Karpas-422 (cell line): ENCODE data around the gene RESP18. TPM values are rescaled to one million over a fixed set of nuclear protein-coding genes. Genes with fewer than 3 reads are reported as not detected.

Source experiments
- DNase-seq: peaks from one replicate; pipeline ENCODE4 v3.0.0-alpha.2; 2015
- H2AFZ ChIP-seq: fragments of 200-600 bp; sonication (generic); 2 replicates; pipeline ENCODE4 v1.6.1; 2014; ENCODE audit warnings: antibody characterized with exemption, low read length, mixed read lengths
- H3K27ac ChIP-seq: fragments of 200-600 bp; sonication (generic); 2 replicates; pipeline ENCODE4 v1.5.1; 2014; ENCODE audit warnings: mild to moderate bottlenecking, low read length, moderate library complexity
- H3K27me3 ChIP-seq: fragments of 200-600 bp; sonication (generic); 2 replicates; pipeline ENCODE4 v1.6.1; 2014; ENCODE audit warnings: low read length, mixed read lengths
- H3K36me3 ChIP-seq: fragments of 200-600 bp; sonication (generic); 2 replicates; pipeline ENCODE4 v1.6.1; 2014; ENCODE audit warnings: low read length, mixed read lengths; ENCODE audit not compliant: insufficient read depth
- H3K4me1 ChIP-seq: fragments of 200-600 bp; sonication (generic); 2 replicates; pipeline ENCODE4 v1.6.1; 2014; ENCODE audit warnings: mild to moderate bottlenecking, low read length, mixed read lengths
- H3K4me2 ChIP-seq: fragments of 200-600 bp; sonication (generic); 2 replicates; pipeline ENCODE4 v1.6.1; 2014; ENCODE audit warnings: low read length, low read depth, mild to moderate bottlenecking; ENCODE audit not compliant: poor library complexity, severe bottlenecking
- H3K4me3 ChIP-seq: fragments of 200-600 bp; sonication (generic); 2 replicates; pipeline ENCODE4 v1.5.1; 2014; ENCODE audit warnings: mild to moderate bottlenecking, antibody characterized with exemption, low read length, mixed read lengths
- H3K79me2 ChIP-seq: fragments of 200-600 bp; sonication (generic); 2 replicates; pipeline ENCODE4 v1.6.1; 2014; ENCODE audit warnings: mild to moderate bottlenecking, low read length, mixed read lengths
- H3K9ac ChIP-seq: fragments of 200-600 bp; sonication (generic); 2 replicates; pipeline ENCODE4 v1.6.0; 2014; ENCODE audit warnings: low read length
- H3K9me2 ChIP-seq: fragments of 200-600 bp; sonication (generic), shearing (Covaris generic); replicated peaks from 2 replicates; pipeline ENCODE4 v1.6.0; 2014; ENCODE audit warnings: mild to moderate bottlenecking, low read length, moderate library complexity; ENCODE audit not compliant: insufficient read depth
- H3K9me3 ChIP-seq: fragments of 300-700, 200-600 bp; sonication (generic); 2 replicates; pipeline ENCODE4 v1.6.1; 2014; ENCODE audit warnings: low read length, mixed read lengths
- H4K20me1 ChIP-seq: fragments of 200-600 bp; sonication (generic); 2 replicates; pipeline ENCODE4 v1.6.1; 2014; ENCODE audit warnings: mild to moderate bottlenecking, antibody characterized with exemption, low read length, low read depth; ENCODE audit not compliant: insufficient read depth
- total RNA-seq: library from RNA; depleted of rRNA; stranded (reverse); fragments of >200 nt; shearing (Covaris generic); gene quantifications from 2 replicates; pipeline ENCODE4 v1.2.3, GENCODE V29; 2014; ENCODE audit warnings: low replicate concordance

Gene RESP18
- total RNA-seq, 1 experiment from 2014 or later: not detected

DNA sequence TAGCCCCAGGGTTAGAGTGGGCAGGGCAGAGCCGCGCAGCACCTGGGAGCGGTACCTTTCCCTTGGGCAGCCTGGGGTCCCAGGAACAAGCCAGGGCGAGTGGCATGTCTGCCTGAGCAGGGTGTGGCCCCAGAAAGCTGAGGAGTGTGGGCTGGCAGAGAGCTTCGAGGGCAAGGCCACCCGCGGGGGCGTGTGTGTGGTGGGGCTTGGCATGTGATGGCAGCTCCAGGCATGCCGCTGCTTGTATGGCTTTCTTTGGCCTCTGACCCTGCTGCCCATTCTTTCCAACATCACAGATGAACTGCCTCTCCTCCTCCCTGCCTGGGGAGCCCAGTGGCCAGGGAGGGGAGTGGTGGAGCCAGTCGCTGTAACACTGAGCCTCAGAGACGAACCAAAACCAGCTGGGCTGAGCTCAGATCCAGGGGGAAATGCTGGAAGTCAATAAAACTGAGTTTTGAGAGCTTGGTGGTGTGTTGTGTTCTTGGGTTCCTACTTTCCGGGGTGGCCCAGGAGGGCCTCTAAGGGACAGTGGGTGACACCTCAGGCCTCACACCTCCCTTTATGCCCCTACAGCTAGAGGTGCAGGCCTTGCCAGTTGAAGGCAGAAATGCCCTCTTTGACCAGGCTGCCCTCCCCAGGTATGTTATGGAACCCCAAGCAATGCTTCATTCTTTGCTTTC lies 46.0 kb downstream of the RESP18 start:
- Histone ChIP-seq H3K4me3 (no peak overlapping the region), H3K4me2 (no peak overlapping the region), H3K36me3 (no peaks in the 10 kb centered on the region), H3K27me3 (no peaks in the 10 kb centered on the region), H3K27ac (no peak overlapping the region), H3K9me3 (no peaks in the 10 kb centered on the region), H4K20me1 (no peaks in the 10 kb centered on the region), H3K9ac (no peak overlapping the region), H3K9me2 (no peaks in the 10 kb centered on the region), H3K4me1 (no peaks in the 10 kb centered on the region), H3K79me2 (no peaks in the 10 kb centered on the region), H2AFZ (no peak overlapping the region)
- DNase-seq: peak; percentile 45

DNA sequence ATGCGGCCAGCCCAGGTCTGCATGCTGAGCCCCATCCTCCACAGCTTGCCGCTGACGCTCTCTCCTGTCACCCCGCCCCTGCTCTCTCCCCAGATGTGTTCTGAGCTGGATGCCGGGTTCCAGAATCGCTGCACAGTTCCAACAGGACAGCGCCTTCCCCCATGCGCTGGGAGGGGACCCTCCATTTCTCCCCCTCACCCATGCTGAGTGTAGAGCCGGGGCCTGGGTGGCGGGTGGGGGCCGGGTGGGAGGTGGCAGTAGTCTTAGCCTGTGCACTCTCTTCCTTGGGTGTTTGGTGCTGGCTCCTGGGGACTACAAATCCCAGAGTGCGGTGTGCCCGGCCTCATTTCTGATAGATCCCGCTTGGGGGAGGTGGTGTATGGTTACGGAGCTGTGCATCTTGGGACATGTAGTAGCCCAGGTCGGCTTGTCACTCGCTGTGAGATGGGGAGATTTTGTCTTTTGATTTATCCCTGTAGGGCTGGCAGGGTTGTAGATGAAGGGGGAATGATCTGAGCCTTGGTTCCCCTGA lies 46.6 kb downstream of the RESP18 start:
- Histone ChIP-seq H3K9ac (no peak overlapping the region), H3K79me2 (no peaks in the 10 kb centered on the region), H3K36me3 (no peaks in the 10 kb centered on the region; the same call in 1 of the 2 replicates), H4K20me1 (no peaks in the 10 kb centered on the region), H3K27me3 (no peaks in the 10 kb centered on the region), H3K9me2 (no peaks in the 10 kb centered on the region), H3K4me3 (no peak overlapping the region), H3K27ac (no peak overlapping the region), H2AFZ (no peak overlapping the region), H3K9me3 (no peaks in the 10 kb centered on the region), H3K4me1 (peaks cover 1% of the 10 kb centered on the region), H3K4me2 (no peak overlapping the region)
- no peak for DNase-seq

DNA sequence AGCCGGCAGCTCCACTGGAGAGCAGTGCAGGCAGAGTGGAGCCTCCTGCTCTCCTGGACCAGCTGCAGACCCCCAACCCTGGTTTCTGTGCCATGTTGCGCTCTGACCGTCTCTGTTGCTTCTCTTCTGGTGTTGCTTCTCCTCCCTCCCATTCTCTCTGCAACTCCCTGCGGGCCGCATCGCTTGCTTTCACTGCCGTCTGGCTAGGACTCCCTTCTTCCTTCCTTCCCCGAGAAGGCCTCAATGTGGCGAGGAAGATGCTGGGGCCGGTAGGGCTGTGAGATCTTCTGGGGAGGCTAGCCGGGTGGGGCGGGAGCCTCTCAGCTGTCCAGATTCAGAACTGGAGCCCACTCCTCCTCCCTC lies 47.2 kb downstream of the RESP18 start:
- Histone ChIP-seq H3K36me3 (no peaks in the 10 kb centered on the region; the same call in 1 of the 2 replicates), H4K20me1 (no peaks in the 10 kb centered on the region), H3K27me3 (no peaks in the 10 kb centered on the region), H3K9me2 (no peaks in the 10 kb centered on the region), H3K79me2 (no peaks in the 10 kb centered on the region), H3K9ac (no peak overlapping the region), H3K4me1 (peaks cover 7% of the 10 kb centered on the region), H3K27ac (no peak overlapping the region), H3K9me3 (no peaks in the 10 kb centered on the region), H3K4me2 (no peak overlapping the region), H3K4me3 (no peak overlapping the region), H2AFZ (no peak overlapping the region)
- no peak for DNase-seq

DNA sequence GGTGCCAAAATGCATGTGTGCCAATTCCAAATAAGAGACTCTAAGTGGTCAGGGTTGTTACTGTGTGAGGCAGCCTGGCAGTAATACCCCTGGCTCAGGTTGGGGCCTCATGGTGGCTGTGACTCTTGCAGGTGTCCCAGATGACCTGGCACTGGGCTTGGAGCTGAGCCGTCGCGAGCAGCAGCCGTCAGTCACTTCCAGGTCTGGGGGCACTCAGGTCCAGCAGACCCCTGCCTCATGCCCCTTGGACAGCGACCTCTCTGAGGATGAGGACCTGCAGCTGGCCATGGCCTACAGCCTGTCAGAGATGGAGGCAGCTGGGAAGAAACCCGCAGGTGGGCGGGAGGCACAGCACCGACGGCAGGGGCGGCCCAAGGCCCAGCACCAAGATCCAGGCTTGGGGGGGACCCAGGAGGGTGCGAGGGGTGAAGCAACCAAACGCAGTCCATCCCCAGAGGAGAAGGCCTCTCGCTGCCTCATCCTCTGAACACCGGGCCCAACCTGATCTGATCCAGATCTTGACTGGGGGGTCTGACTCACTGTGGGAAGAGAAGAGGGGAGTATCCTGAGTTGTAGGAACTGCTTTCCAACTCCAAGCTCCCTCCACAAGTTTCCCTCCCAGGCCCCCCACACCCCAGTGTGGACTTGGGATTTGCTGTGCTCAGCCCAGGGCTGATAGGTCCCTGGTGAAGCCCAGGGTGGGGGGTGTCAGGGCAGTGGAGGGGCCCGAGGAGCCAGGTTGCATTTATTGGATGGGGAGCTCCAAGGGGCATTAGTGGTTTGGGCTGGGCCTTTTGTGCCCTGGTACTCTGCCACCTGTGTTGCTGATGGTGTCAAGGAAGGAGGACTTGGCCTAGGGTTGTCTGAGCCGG lies 47.8 kb downstream of the RESP18 start:
- no peak for DNase-seq
- no peak overlapping the region for H3K4me2 ChIP-seq
- H4K20me1 ChIP-seq: no peaks in the 10 kb centered on the region
- H3K36me3 ChIP-seq: no peaks in the 10 kb centered on the region; the same call in 1 of the 2 replicates
- no peaks in the 10 kb centered on the region for H3K79me2 ChIP-seq
- H2AFZ ChIP-seq: no peak overlapping the region
- no peaks in the 10 kb centered on the region for H3K27me3 ChIP-seq
- no peak overlapping the region for H3K9ac ChIP-seq
- peaks cover 13% of the 10 kb centered on the region for H3K4me1 ChIP-seq
- H3K27ac ChIP-seq: no peak overlapping the region
- H3K4me3 ChIP-seq: no peak overlapping the region
- H3K9me3 ChIP-seq: no peaks in the 10 kb centered on the region
- no peaks in the 10 kb centered on the region for H3K9me2 ChIP-seq

DNA sequence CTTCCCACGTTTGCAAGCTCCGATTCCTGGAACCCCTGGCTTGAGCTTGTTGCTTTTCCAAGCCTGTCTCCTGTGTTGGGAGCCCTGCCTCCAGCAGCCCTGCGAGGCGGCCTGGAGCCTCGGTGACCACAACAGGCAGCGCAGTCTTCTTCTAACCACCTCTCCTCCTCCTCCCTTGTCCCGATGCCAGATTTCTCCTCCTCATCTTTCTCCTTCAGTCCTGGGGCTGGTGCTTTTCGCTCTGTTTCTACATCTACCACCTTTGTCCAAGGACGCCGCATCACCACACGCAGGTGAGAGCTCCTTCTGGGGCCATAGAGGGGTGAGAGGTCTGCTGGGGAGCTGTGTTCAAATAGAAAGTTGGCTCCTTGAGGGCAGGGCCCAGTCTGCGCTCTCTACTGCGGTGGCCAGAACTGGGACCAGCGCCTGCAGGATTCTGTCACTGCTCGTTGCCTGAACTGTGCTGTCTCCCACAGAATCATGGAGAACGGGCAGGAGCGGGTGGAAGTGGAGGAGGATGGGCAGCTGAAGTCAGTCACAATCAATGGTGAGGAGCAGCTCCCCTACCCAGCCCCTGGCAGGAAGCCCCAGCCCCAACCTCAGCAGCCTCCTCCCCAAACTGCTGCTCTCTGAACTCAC lies 49.5 kb downstream of the RESP18 start:
- no peak overlapping the region for H3K4me2 ChIP-seq
- H3K4me1 ChIP-seq: peaks cover 28% of the 10 kb centered on the region
- H3K79me2 ChIP-seq: no peaks in the 10 kb centered on the region
- no peak overlapping the region for H3K9ac ChIP-seq
- no peak overlapping the region for H2AFZ ChIP-seq
- H4K20me1 ChIP-seq: no peaks in the 10 kb centered on the region
- no peaks in the 10 kb centered on the region for H3K9me3 ChIP-seq
- H3K27me3 ChIP-seq: no peaks in the 10 kb centered on the region
- H3K4me3 ChIP-seq: no peak overlapping the region
- H3K27ac ChIP-seq: no peak overlapping the region
- DNase-seq: no peak
- H3K9me2 ChIP-seq: no peaks in the 10 kb centered on the region
- no peaks in the 10 kb centered on the region; the same call in 1 of the 2 replicates for H3K36me3 ChIP-seq

DNA sequence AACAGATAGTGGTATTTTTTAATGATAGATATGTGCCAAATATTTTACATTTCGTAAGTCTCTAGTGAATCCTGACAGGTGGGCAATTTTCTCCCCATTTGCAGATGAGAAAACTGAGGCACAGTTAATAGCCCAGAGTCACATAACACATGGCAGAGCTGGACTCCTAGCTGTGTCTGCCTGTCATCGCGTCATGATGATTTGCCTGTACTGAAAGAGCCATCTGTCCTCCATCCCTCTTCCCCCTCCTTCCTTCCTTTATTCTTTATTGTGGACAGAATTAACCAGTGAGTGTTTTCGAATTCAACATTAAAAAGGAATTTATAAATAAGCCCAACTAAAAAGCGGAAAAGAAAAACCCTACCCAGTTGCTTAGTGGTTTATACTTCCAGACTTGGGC lies 50.2 kb downstream of the RESP18 start:
- H3K27ac ChIP-seq: no peak overlapping the region
- no peak overlapping the region for H3K4me3 ChIP-seq
- H3K36me3 ChIP-seq: no peaks in the 10 kb centered on the region; the same call in 1 of the 2 replicates
- peaks cover 35% of the 10 kb centered on the region for H3K4me1 ChIP-seq
- H3K4me2 ChIP-seq: no peak overlapping the region
- no peak overlapping the region for H3K9ac ChIP-seq
- no peaks in the 10 kb centered on the region for H3K27me3 ChIP-seq
- no peaks in the 10 kb centered on the region for H3K79me2 ChIP-seq
- H2AFZ ChIP-seq: no peak overlapping the region
- H3K9me3 ChIP-seq: no peaks in the 10 kb centered on the region
- no peak for DNase-seq
- no peaks in the 10 kb centered on the region for H3K9me2 ChIP-seq
- H4K20me1 ChIP-seq: no peaks in the 10 kb centered on the region

DNA sequence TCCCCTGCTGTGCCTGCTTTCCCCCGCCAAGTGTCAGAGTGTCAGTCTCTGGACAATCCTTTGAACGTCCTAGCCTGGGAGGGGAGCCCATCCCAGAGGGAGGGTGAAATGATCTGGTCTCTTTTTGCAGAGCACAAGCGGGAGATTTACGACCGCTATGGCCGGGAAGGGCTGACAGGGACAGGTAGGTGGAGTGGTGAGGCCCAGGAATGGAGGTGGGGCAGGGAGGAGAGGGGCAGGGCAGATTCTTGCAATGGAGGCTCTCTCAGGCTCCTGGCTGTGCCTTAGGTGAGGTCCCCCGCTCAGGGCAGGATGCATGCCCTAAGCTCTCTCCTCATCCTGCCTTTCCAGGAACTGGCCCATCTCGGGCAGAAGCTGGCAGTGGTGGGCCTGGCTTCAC lies 51.0 kb downstream of the RESP18 start:
- H3K4me1 ChIP-seq: peaks cover 40% of the 10 kb centered on the region
- H3K4me3 ChIP-seq: no peak overlapping the region
- no peak overlapping the region for H2AFZ ChIP-seq
- no peak overlapping the region for H3K9ac ChIP-seq
- H4K20me1 ChIP-seq: no peaks in the 10 kb centered on the region
- no peak overlapping the region for H3K4me2 ChIP-seq
- no peaks in the 10 kb centered on the region; the same call in 1 of the 2 replicates for H3K36me3 ChIP-seq
- H3K79me2 ChIP-seq: no peaks in the 10 kb centered on the region
- H3K27ac ChIP-seq: no peak overlapping the region
- no peaks in the 10 kb centered on the region for H3K9me2 ChIP-seq
- no peaks in the 10 kb centered on the region for H3K9me3 ChIP-seq
- no peaks in the 10 kb centered on the region for H3K27me3 ChIP-seq
- DNase-seq: no peak

DNA sequence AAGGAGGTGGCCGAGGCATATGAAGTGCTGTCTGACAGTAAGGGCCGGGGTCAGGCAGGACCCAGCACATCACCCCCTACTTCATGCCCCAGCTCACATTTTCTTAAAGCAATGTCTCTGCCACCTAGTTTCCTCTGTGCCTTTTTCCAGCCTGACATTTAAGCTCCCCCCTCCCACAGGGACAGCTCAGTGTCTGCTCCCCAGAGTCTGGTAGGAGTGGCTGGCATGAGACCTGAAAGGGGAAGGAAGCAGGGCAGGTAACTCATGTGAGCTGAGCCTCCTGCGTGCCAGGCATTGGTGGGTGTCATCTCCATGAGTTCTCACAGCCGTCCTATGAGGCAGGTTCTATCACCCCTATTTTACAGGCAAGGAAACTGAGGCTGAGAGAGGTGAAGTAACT lies 51.9 kb downstream of the RESP18 start:
- no peaks in the 10 kb centered on the region for H3K27me3 ChIP-seq
- no peaks in the 10 kb centered on the region for H3K79me2 ChIP-seq
- H3K4me2 ChIP-seq: peak overlapping the region; percentile 74
- H3K9me3 ChIP-seq: no peaks in the 10 kb centered on the region
- peak; percentile 44 for DNase-seq
- no peaks in the 10 kb centered on the region; the same call in 1 of the 2 replicates for H3K36me3 ChIP-seq
- H3K4me3 ChIP-seq: peak overlapping the region; percentile 66; the same call in 1 of the 2 replicates
- H3K9ac ChIP-seq: peak overlapping the region; percentile 91
- no peaks in the 10 kb centered on the region for H3K9me2 ChIP-seq
- H2AFZ ChIP-seq: no peak overlapping the region
- peaks cover 40% of the 10 kb centered on the region for H3K4me1 ChIP-seq
- no peaks in the 10 kb centered on the region for H4K20me1 ChIP-seq
- peak overlapping the region; percentile 96 for H3K27ac ChIP-seq
